ENCODE measurements around the gene RPTOR.

- TF ChIP-seq CTCF (conservative IDR thresholded peaks at IDR 0.05 in 1 of 2, IDR thresholded peaks at IDR 0.05 in 1 of 2; ENCODE audit: low read depth in 1 of 2, low read length in 2 of 2) = no peak
- TF ChIP-seq EZH2 (IDR thresholded peaks at IDR 0.05; ENCODE audit: low read length, missing control alignments) = no peak
Observed at GRCh38 chr17:80664217-80664790, 119.7 kb downstream of the RPTOR start.
